HG03457 (cell line): ENCODE results near the gene CD244.
"Not testable (repeated sequence)": the region's sequence is repeated elsewhere in the genome, so short reads cannot be mapped to it uniquely, and the experiment has no call there.

Experiments
- ATAC-seq: cut with Tn5 transposase; IDR thresholded peaks from one replicate; pipeline ENCODE4 v1.9.1; 2021; ENCODE audit warnings: moderate number of reproducible peaks; ENCODE audit not compliant: unreplicated experiment

CD244 gene

DNA sequence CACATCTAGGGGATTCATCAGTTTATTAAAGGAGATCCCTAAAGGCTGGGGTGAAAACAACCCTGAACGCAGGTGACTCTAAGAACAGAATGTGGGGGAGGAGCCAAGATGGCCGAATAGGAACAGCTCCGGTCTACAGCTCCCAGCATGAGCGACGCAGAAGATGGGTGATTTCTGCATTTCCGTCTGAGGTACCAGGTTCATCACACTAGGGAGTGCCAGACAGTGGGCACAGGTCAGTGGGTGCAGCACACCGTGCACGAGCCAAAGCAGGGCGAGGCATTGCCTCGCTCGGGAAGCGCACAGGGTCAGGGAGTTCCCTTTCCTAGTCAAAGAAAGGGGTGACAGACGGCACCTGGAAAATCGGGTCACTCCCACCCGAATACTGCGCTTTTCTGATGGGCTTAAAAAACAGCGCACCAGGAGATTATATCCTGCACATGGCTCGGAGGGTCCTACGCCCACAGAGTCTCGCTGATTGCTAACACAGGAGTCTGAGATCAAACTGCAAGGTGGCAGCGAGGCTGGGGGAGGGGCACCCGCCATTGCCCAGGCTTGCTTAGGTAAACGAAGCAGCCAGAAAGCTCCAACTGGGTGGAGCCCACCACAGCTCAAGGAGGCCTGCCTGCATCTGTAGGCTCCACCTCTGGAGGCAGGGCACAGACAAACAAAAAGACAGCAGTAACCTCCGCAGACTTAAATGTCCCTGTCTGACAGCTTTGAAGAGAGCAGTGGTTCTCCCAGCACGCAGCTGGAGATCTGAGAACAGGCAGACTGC is 79.5 kb downstream of the CD244 start:
- ATAC-seq: not testable (repeated sequence)

GRCh38 chr1:160781914-160782689 is 80.6 kb downstream of the CD244 start:
- ATAC-seq: peak; percentile 77

GRCh38 chr1:160781186-160781766 is 81.4 kb downstream of the CD244 start:
- ATAC-seq: no peak

GRCh38 chr1:160780398-160780755 is 82.3 kb downstream of the CD244 start:
- ATAC-seq: no peak
